GM18511 (cell line): ENCODE data around the gene MAP3K12.

Source experiments
- ATAC-seq: cut with Tn5 transposase; IDR thresholded peaks from one replicate; pipeline ENCODE4 v1.9.1; 2021; ENCODE audit warnings: mild to moderate bottlenecking, moderate library complexity; ENCODE audit not compliant: unreplicated experiment

MAP3K12 gene

GRCh38 chr12:53508534-53509170 lies 9.4 kb upstream of the MAP3K12 start:
- ATAC-seq = peak; percentile 91

- no peak for ATAC-seq
These were observed 8.3 kb upstream of the MAP3K12 start for GRCh38 chr12:53507603-53507885.

- ATAC-seq = no peak
These were observed 7.8 kb upstream of the MAP3K12 start, which contains the start of gene NPFF for GRCh38 chr12:53506881-53507602. Gene NPFF, minus strand, starts transcription at chr12:53507484. Its CDS starts 10 bp downstream, at chr12:53507474.

- ATAC-seq = no peak
These were observed 7.2 kb upstream of the MAP3K12 start for GRCh38 chr12:53506450-53506785.

- no peak for ATAC-seq
These were observed 6.5 kb upstream of the MAP3K12 start for GRCh38 chr12:53505555-53506449.

- ATAC-seq = no peak
These were observed 5.8 kb upstream of the MAP3K12 start for GRCh38 chr12:53505086-53505485.

GRCh38 chr12:53504004-53504920 lies 5.0 kb upstream of the MAP3K12 start:
- no peak for ATAC-seq

- ATAC-seq = no peak
These were observed 3.9 kb upstream of the MAP3K12 start for GRCh38 chr12:53502983-53503728.

- ATAC-seq = no peak
These were observed 3.1 kb upstream of the MAP3K12 start for GRCh38 chr12:53502331-53502730.

- no peak for ATAC-seq
These were observed 2.4 kb upstream of the MAP3K12 start for GRCh38 chr12:53501615-53502181.

GRCh38 chr12:53500776-53501614 lies 1.7 kb upstream of the MAP3K12 start, which contains the start of gene TARBP2:
Gene TARBP2, plus strand, starts transcription at chr12:53501283. Its CDS starts 126 bp downstream, at chr12:53501409.
- peak; percentile 82 for ATAC-seq

- no peak for ATAC-seq
These were observed 1.0 kb upstream of the MAP3K12 start for GRCh38 chr12:53500142-53500775.

GRCh38 chr12:53498235-53498630 lies 1.0 kb downstream of the MAP3K12 start:
- no peak for ATAC-seq

GRCh38 chr12:53497461-53497860 lies 1.8 kb downstream of the MAP3K12 start:
- no peak for ATAC-seq

GRCh38 chr12:53496752-53497032 lies 2.6 kb downstream of the MAP3K12 start:
- ATAC-seq = no peak

- ATAC-seq = no peak
These were observed 3.1 kb downstream of the MAP3K12 start for GRCh38 chr12:53495903-53496751.

- ATAC-seq = no peak
These were observed 5.5 kb downstream of the MAP3K12 start for GRCh38 chr12:53493610-53494391.
